Activated CD8-positive, alpha-beta memory T cell treated with anti-CD3 and anti-CD28 coated beads, Interleukin-2, amount 50 U/mL, for 1 hour (primary cell): ENCODE data around the gene MYO15B.

ENCODE experiments used
- DNase-seq: peaks from one replicate; pipeline ENCODE4 v3.0.0-alpha.2; 2020; ENCODE audit errors: extremely low read depth

MYO15B gene

DNA sequence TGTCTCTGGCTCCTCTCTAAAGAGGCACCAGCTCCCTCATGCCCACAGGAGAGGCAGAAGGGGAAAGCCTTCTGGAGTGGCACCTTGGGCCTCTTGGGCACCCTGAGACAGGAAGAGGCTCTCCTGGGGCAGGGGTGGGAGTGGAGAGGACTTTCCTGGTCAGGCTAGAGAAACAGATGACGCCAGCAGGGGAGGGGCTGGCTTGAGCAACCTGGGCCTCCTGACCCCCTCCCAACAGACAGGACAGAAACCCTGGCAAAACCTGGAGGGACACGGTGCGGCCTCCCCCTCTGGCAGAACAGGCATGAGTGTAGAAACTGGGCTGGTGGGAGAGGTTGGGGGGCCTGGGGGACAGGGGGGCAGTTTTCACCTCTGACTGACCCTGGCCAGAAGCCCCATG, 51.7 kb downstream of the MYO15B start:
- DNase-seq = no peak

DNA sequence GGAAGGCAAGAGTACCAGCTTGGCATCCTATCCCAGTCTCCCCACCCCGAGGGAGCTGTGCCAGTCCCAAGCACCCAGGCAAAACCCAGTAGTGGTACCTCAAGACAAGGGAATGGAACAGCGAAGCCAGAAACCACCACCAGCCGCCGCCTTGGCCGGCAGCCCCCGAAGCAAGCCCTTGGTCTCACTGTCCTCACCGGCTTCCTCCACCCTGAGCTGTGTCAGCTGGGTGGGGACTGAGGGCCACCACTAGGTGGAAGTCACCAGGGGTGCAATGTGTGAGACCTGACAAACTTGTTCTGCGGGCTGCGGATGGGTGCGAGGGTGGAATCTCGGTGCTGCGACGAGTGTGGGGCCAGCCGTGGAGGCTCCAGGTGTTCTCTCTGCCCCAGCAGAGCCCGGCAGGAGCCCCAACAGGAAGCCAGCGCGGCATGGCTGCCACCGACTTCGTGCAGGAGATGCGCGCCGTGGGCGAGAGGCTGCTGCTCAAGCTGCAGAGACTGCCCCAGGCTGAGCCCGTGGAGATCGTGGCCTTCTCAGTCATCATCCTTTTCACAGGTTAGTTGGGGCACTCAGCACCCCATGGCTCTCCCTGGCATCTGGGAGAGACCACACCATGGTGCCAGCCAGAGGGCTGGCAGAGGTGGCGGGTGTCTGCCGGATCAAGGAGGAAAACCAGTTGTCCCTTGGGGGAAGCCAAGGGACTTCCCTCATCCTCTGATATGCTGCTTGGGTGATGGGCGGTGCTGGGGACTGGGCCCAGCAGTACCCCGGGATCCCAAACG, 52.4 kb downstream of the MYO15B start:
- DNase-seq = no peak

DNA sequence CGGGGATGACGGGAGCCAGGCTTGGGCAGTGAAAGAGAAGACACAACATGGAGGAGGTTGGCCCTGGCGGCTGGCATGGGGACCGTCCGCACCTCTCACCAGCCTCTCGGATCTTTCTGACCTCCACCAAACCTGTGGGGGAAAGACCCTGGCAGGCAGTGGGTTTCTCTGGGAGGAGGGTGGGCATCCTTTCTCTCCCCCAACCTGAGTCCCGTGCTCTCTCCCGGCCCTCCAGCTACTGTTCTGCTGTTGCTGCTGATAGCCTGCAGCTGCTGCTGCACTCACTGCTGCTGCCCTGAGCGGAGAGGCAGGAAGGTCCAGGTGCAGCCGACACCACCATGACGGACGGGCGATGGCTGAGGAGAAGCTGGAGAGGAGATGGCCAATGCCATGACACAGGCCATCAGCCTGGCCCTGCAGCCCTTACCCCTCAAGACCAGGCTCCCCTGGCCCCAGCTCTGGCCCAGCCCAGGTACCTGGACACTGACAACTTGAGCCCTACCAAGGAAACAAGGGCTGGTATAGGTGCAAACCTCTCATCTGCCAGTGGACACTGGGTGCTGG, 53.0 kb downstream of the MYO15B start:
- DNase-seq = no peak

- DNase-seq = no peak
Observed at GRCh38 chr17:75641343-75641742, 53.7 kb downstream of the MYO15B start.

DNA sequence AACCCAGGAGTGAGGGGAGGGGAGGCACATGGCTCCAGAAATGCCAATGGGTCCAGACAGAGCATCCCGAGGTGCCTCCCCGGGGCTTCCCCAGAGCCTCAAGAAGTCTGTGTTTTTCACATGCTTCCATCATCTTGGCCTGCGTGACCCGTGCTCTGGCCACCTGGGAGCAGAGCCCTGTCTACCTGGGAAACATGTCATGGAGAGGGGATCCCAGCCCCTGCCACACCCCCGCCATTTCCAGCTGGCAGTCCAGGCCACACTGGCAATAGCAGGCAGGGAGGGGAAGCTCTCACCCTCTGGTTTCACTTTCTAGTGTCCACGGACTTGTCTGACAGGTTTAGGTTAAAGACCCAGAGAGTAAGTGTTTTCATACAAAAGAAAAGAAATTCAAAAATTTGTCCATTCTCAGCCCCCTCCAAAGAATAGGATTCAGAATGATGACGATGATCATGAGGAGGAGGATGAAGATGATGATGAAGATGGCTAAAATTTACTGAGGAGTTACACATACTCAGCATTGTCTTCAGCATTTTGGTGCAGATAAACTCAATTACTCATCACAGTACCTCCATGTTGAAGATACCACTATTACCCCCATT, 54.7 kb downstream of the MYO15B start:
- DNase-seq = no peak

- no peak for DNase-seq
Observed at GRCh38 chr17:75642784-75643642, 55.4 kb downstream of the MYO15B start.

DNA sequence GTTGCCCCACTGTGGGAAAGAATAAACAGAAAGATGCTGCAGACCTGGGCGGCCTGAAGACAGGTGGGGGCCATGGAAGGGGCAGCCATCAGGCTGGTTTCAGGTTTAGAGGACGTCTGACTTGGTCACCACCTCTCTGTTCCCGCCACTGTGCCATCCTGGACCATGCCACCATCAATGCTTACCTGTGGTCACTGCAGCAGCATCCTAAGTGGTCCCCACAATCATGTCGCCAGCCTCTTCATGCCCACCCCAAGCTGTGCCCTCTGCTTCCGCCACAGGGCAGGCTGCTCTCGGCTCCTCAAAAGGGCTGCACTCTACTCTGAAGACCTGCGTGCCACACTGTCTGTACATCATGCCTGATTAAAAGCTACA, 56.0 kb downstream of the MYO15B start:
- DNase-seq = no peak

DNA sequence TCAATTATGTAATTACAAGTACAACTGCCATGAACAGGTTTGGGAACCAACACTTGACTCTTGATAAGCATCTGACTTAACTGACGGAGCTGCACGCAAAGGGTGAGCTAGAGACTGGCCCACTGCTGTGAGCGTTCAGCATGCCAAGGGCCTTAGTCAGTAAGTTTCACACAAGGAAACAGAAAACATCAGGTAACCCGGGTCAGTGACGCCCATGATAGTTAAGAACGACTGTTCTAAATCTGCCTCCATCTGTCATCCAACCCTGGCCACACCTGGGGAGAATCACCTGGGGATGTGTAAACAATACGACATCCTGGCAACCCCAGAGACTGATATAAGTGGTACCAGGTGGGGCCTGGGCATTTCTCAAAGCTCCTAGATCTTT, 57.9 kb downstream of the MYO15B start:
- no peak for DNase-seq

- no peak for DNase-seq
Observed at GRCh38 chr17:75645889-75646637, 58.5 kb downstream of the MYO15B start.

- no peak for DNase-seq
Observed at GRCh38 chr17:75646638-75646992, 59.0 kb downstream of the MYO15B start.

DNA sequence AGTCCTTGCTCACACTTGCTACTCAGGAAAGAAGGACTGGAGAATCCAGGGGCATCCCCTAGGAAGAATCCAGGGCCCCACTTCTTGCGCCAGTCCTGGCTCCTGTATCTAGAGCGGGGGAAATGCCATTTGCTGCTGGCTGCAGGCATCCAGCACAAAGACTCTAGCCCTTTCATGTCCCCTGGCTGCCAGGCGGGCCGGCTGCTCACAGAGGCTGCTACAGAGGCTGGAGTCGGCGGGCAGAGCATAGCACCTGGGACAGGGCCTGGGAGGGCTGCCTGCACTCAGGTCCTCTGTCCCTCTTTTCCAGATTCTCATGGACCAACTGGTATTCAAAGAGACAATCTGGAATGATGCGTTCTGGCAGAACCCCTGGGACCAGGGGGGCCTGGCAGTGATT, 59.5 kb downstream of the MYO15B start:
- DNase-seq = no peak

GRCh38 chr17:75647921-75648320, 60.3 kb downstream of the MYO15B start:
- no peak for DNase-seq

DNA sequence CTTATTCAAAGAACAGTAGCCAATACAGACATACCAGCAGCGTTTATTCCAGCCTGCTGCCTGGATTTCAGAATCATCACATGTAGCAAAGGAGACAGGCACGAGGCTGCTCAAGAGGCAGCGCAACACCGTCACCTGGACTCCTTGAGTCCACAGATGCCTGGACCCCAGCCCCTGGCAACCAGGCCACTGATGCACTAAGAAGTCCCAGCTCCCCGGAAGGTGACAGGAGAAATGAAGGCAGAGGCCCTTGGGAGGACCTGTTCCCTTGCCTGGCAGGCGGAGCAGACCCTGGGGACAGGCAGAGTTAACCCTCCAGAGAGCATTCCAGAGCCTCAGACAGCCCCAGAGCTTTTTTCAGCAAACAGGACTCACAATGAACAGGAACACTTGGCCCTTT, 62.1 kb downstream of the MYO15B start:
- no peak for DNase-seq

DNA sequence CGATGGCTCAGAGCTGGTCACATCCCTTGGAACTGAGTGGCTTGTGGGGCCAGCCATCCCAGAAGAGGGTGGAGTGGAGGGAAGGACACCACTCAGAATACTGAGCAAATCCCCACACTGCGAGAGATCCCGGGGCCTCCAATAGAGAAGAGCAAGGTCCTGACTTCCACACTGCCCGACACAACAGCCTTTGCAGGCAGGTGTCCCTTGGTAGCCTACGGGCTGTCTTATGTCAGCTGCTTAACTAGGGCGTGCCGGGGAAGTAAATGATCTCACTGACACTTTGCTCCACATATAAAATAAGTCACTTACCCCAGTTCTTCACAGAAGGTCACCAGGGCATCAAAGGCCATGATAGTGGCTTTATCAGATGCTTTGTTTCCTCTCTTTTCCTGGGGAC, 63.3 kb downstream of the MYO15B start:
- no peak for DNase-seq

DNA sequence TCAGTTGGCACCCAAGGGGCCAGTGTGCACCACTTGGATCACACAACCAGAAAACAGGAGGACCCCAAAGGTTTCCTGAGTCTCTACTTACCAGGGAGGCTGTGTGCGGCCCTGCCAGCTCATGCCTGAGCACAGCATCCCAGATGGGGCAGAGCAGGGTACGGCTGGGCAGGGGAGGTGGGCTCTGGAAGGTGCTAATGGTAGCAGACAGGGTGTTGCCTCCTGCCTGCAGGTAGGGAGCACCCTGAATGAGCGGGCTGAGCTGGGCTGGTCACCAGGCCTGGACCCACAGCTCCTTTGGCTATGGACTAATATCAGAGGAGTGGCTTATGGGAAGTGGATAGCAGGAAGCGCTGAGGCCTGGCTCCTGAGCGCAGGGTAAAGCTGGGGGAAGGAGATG, 64.7 kb downstream of the MYO15B start:
- DNase-seq = no peak

DNA sequence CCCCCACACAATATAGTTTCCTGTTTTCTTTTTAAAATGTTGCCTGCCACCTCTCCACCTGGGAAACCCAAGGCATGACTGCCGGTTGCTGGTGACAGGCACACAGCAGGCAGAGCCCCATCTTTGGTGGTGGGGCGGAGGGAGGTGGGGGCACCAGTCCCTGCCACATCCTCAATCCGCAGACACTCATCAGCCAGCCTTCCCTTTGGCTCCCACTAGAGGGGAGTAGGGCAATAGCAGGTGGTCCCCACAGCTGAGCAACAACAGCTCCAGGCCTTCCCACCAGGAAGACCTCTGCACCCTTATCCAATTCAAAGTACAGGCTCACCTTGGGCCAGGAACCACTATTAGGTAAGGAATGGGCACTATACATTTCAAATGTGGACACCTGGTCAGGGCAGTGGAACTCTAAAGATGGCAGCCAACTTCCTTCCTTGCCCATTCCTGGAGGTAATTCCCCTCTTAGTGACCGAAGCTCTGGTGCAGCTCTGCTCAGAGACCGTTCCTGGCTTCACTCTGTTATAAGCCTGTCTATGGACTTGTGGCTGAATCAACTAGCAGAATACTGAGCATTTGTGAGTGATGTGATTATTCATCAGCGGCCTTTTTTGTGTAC, 65.4 kb downstream of the MYO15B start:
- DNase-seq = no peak

DNA sequence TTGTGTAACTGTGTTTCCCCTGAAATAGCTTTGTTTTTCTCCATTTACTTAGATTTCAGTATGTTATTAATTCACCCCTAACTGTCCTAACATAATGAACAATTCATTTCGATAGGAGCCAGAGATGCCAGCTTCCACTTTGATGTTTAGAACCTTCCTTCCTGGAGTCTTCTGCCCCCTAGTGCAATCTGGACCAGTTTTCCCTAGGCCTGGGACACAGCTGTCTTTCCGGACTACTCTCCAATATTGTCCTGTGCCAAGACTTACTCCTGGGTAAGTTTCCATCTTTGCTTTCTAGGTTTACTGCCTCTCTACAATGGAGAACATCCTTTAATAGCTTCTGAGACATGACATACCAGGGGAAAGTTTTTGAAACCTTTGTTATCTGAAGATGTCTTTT, 66.6 kb downstream of the MYO15B start:
- no peak for DNase-seq

DNA sequence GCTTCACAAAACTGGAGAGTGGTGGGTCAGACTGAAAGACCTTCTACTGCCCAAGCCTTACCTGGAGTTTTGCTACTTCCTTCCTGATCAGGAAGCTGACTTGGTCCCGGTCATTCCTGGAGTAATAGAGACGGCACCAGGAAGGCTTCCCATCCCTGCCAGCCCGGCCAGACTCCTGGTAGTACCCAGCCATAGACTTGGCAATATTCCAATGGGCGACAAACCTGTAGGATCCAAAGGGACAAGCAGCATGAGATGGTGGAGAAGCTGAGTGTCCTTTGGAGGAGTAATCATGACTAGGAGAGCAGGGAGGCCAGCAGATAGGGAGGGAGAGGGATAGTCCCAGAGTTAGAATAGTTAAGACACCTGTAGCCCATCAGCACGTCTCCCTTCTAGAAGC, 70.6 kb downstream of the MYO15B start:
- no peak for DNase-seq

DNA sequence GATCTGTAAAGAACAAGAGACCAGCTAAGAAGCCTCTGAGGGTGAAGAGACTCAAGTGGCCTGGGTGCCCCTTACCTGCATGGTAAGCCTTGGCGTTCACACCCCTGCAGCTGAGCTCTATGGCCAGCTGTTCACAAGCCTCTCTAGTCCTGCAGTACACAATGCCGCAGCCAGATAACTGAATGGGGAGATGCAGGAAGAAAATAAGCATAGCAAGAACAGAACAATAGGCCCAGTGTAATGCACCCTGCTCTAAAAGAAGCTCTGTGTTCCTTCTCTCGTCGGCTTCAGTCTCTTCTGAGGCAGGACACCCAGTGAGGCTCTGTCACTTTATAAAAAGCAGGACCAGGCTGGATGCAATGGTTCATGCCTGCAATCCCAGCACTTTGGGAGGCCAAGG, 73.9 kb downstream of the MYO15B start:
- DNase-seq = no peak

DNA sequence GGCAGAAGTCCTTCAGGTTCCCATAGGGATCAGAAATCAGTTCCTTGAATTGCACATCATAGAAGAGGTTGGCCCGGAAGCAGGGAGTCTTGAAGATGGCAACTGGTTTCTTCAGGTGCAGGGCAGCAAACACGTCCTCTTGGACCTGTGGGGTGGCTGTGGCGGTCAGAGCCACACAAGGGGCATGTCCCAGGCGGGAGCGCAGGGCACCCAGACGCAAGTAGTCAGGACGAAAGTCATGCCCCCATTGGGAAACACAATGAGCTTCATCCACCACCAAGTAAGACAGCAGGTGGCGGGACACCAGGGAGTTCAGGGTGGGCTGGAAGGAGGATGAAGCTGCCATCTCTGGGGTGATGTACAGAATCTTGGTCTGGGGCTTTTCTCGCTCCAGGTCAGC, 74.9 kb downstream of the MYO15B start:
- DNase-seq = no peak

- DNase-seq = no peak
Observed at GRCh38 chr17:75664099-75664549, 76.5 kb downstream of the MYO15B start.
